SH-SY5Y (cell line): ENCODE results near the gene MKX.

ENCODE experiments used
- GATA2 ChIP-seq: IDR thresholded peaks from 2 replicates; pipeline ENCODE4 v1.6.1; 2011; ENCODE audit warnings: mild to moderate bottlenecking, low read depth, low read length
- GATA3 ChIP-seq: IDR thresholded peaks from 2 replicates; pipeline ENCODE4 v1.6.1; 2011; ENCODE audit warnings: low read depth, mild to moderate bottlenecking, low read length, moderate library complexity

DNA sequence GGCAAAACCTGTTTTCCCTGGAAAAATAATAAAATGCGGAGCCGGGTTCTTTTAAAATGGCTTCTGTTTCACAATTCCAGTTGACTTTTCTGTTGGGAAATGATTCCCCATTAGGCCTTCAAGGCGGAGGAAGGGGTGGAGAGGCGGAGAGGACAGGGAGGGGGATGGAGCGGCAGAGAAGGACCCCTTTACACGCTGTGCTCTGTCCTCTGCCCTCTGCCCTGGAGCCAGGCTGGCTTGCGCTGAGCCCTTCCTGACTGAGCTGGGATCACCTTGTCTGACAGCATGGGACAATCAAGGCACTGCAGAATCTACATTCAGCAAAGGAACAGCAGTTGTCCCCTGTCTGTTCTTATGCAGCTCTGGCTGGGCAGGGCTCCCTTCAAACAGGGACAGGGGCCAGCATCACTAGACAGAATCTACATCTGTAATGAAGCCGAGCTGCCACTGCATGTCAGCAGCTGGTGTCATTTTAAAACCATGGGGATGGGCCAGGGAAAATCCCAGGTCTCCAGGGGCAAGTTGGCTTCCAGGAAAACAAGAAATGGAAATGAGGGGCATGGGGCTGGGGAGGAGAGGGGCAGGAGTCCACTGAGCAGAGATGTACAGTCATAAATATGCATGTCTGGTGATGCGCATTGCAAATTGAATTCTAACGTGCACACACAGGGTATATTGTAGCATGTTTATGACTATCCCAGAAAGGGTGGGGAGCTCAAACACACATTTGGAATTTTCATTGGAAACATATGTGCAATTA is 120.0 kb downstream of the MKX start:
- no peak for TF ChIP-seq GATA3
- TF ChIP-seq GATA2: no peak
